HEK293T (cell line): Measurements from ENCODE around the gene BEX5.
A peak's percentile ranks its signal among the peaks of the same experiment; 100 is the strongest.
"Not testable (repeated sequence)": the region's sequence is repeated elsewhere in the genome, so short reads cannot be mapped to it uniquely, and the experiment has no call there.

Experiments used
- CTCF ChIA-PET: fragments of 350-600 bp; formaldehyde crosslinking; extraction: SDS; loops from one replicate; lab custom pipeline; 2021; ENCODE audit warnings: antibody characterized with exemption, inconsistent platforms; lab: Yijun Ruan, JAX
- POLR2A ChIA-PET: fragments of 350-600 bp; formaldehyde crosslinking; extraction: SDS; loops from one replicate; lab custom pipeline; 2020; ENCODE audit warnings: antibody characterized with exemption, inconsistent platforms; lab: Yijun Ruan, JAX
- DNase-seq: peaks from one replicate; pipeline ENCODE4 v3.0.0; 2012; ENCODE audit warnings: mixed read lengths; ENCODE audit errors: extremely low spot score
- ARNT ChIP-seq: fragments of 450-650 bp; IDR thresholded peaks from 2 replicates; pipeline ENCODE4 v1.6.1; 2017; ENCODE audit warnings: mild to moderate bottlenecking
- BHLHE40 ChIP-seq: fragments of 450-650 bp; IDR thresholded peaks from 2 replicates; pipeline ENCODE4 v1.6.1; 2016; ENCODE audit warnings: mild to moderate bottlenecking, moderate library complexity, borderline replicate concordance
- CTBP1 ChIP-seq: fragments of 450-650 bp; IDR thresholded peaks from 2 replicates; pipeline ENCODE4 v1.6.1; 2016; ENCODE audit warnings: borderline replicate concordance
- ELF4 ChIP-seq: fragments of 450-650 bp; IDR thresholded peaks from 2 replicates; pipeline ENCODE4 v1.6.1; 2017; ENCODE audit warnings: antibody characterized with exemption
- FOXA1 ChIP-seq: fragments of 450-650 bp; IDR thresholded peaks from 2 replicates; pipeline ENCODE4 v1.6.1; 2016; ENCODE audit warnings: mild to moderate bottlenecking
- FOXK2 ChIP-seq: fragments of 450-650 bp; IDR thresholded peaks from 2 replicates; pipeline ENCODE4 v1.6.1; 2016; ENCODE audit warnings: mild to moderate bottlenecking
- FOXM1 ChIP-seq: fragments of 450-650 bp; IDR thresholded peaks from 2 replicates; pipeline ENCODE4 v1.6.1; 2017; ENCODE audit warnings: mild to moderate bottlenecking, borderline replicate concordance
- HDGF ChIP-seq: fragments of 450-650 bp; IDR thresholded peaks from 2 replicates; pipeline ENCODE4 v1.6.1; 2017; ENCODE audit warnings: antibody characterized with exemption, borderline replicate concordance
- L3MBTL2 ChIP-seq: fragments of 450-650 bp; conservative IDR thresholded peaks from 2 replicates; pipeline ENCODE4 v1.6.1; 2016; ENCODE audit warnings: mild to moderate bottlenecking
- LEF1 ChIP-seq: fragments of 450-650 bp; IDR thresholded peaks from 2 replicates; pipeline ENCODE4 v1.6.1; 2017; ENCODE audit warnings: mild to moderate bottlenecking, borderline replicate concordance
- NFRKB ChIP-seq: fragments of 450-650 bp; IDR thresholded peaks from 2 replicates; pipeline ENCODE4 v1.6.1; 2016; ENCODE audit warnings: mild to moderate bottlenecking, moderate library complexity
- PKNOX1 ChIP-seq: fragments of 450-650 bp; IDR thresholded peaks from 2 replicates; pipeline ENCODE4 v1.6.1; 2016
- SP1 ChIP-seq: fragments of 450-650 bp; IDR thresholded peaks from 2 replicates; pipeline ENCODE4 v1.6.1; 2017
- SUZ12 ChIP-seq: fragments of 450-650 bp; IDR thresholded peaks from 2 replicates; pipeline ENCODE4 v1.6.1; 2016; ENCODE audit warnings: mild to moderate bottlenecking
- TARDBP ChIP-seq: fragments of 450-650 bp; IDR thresholded peaks from 2 replicates; pipeline ENCODE4 v1.6.1; 2016
- ZNF384 ChIP-seq: fragments of 450-650 bp; IDR thresholded peaks from 2 replicates; pipeline ENCODE4 v1.6.1; 2016

BEX5 gene

GRCh38 chrX:102138064-102138463 lies 17.7 kb downstream of the BEX5 start:
- no peak for DNase-seq
- ChIA-PET CTCF (no interaction called here), POLR2A (no interaction called here)
- no peak for TF ChIP-seq ZNF384
- TF ChIP-seq TARDBP: no peak
- no peak for TF ChIP-seq FOXA1

GRCh38 chrX:102129473-102129872 lies 26.3 kb downstream of the BEX5 start:
- ChIA-PET CTCF (interaction anchor here (1.8 kb wide), 1 partner anchor 10 kb away, joined by 5 read pairs; no protein-coding TSS in a partner anchor), POLR2A (no interaction called here)
- TF ChIP-seq PKNOX1 (peak; percentile 41; the same call in 1 of the 2 replicates), LEF1 (no peak)
- DNase-seq: peak; percentile 31

GRCh38 chrX:102126863-102127262 lies 28.9 kb downstream of the BEX5 start:
- no peak for TF ChIP-seq BHLHE40
- TF ChIP-seq CTBP1: no peak
- TF ChIP-seq SUZ12: no peak
- no peak for TF ChIP-seq SP1
- TF ChIP-seq PKNOX1: no peak
- no peak for TF ChIP-seq ZNF384
- TF ChIP-seq HDGF: no peak
- TF ChIP-seq TARDBP: no peak
- no peak for TF ChIP-seq FOXK2
- no peak for TF ChIP-seq NFRKB
- no peak for TF ChIP-seq FOXA1
- TF ChIP-seq ARNT: no peak
- ChIA-PET POLR2A (no interaction called here), CTCF (no interaction called here)
- DNase-seq: no peak

- CTCF ChIA-PET, POLR2A ChIA-PET, DNase-seq: not testable (repeated sequence)
Measured at GRCh38 chrX:102126080-102126818, 29.5 kb downstream of the BEX5 start.

- DNase-seq, CTCF ChIA-PET, POLR2A ChIA-PET: not testable (repeated sequence)
Measured at GRCh38 chrX:102125436-102125835, 30.3 kb downstream of the BEX5 start, which contains the start of gene TCEAL2. TSS of gene TCEAL2 (plus strand) at chrX:102125679. CDS start at chrX:102126831, 1,152 bp downstream.

- POLR2A ChIA-PET, DNase-seq, CTCF ChIA-PET: not testable (repeated sequence)
Measured at GRCh38 chrX:102125014-102125413, 30.8 kb downstream of the BEX5 start.

- TF ChIP-seq PKNOX1 (no peak), L3MBTL2 (no peak), SUZ12 (no peak), NFRKB (no peak), TARDBP (no peak), BHLHE40 (no peak), FOXA1 (no peak), ELF4 (no peak)
- DNase-seq: no peak
- CTCF ChIA-PET: no interaction called here
Measured at GRCh38 chrX:102115748-102116147, 40.0 kb downstream of the BEX5 start.

GRCh38 chrX:102113367-102113766 lies 42.4 kb downstream of the BEX5 start:
- no peak for DNase-seq
- TF ChIP-seq SP1 (no peak), SUZ12 (no peak), NFRKB (no peak), LEF1 (no peak), FOXK2 (no peak), FOXM1 (no peak)
- ChIA-PET POLR2A (no interaction called here), CTCF (no interaction called here)

More at GRCh38 chrX:102115748-102116147, 40.0 kb downstream of the BEX5 start:
- POLR2A ChIA-PET: no interaction called here
